Measurements from ENCODE around the gene C1orf35. TPM values are rescaled to one million over a fixed set of nuclear protein-coding genes. Genes with fewer than 3 reads are reported as not detected.

Gene C1orf35
- total RNA-seq, 6 experiments from 2014 or later = 3.4 to 6.3 (median 5.2) TPM

DNA sequence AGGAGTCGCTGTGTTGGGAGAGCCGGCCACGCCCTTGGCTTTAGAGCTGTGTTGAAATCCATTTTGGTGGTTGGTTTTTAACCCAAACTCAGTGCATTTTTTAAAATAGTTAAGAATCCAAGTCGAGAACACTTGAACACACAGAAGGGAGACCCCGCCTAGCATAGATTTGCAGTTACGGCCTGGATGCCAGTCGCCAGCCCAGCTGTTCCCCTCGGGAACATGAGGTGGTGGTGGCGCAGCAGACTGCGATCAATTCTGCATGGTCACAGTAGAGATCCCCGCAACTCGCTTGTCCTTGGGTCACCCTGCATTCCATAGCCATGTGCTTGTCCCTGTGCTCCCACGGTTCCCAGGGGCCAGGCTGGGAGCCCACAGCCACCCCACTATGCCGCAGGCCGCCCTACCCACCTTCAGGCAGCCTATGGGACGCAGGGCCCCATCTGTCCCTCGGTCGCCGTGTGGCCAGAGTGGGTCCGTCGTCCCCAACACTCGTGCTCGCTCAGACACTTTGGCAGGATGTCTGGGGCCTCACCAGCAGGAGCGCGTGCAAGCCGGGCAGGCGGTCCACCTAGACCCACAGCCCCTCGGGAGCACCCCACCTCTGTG, 4.7 kb downstream of the C1orf35 start:
- intact Hi-C loops (cut with DNase I) = no loop called here
- Histone ChIP-seq H3K27me3 (no peaks in the 10 kb centered on the region), H3K36me3 (peaks cover 0 to 34% (median 17%) of the 10 kb centered on the region in 4 donors), H3K9me3 (peaks cover 0 to 4% (median 0%) of the 10 kb centered on the region in 4 donors), H3K4me3 (no peak overlapping the region), H3K4me1 (peaks cover 0 to 9% (median 0%) of the 10 kb centered on the region in 4 donors), H3K27ac (no peak overlapping the region)
- TF ChIP-seq POLR2A (IDR thresholded peaks at IDR 0.05) = no peak
- TF ChIP-seq, protein P1, sequence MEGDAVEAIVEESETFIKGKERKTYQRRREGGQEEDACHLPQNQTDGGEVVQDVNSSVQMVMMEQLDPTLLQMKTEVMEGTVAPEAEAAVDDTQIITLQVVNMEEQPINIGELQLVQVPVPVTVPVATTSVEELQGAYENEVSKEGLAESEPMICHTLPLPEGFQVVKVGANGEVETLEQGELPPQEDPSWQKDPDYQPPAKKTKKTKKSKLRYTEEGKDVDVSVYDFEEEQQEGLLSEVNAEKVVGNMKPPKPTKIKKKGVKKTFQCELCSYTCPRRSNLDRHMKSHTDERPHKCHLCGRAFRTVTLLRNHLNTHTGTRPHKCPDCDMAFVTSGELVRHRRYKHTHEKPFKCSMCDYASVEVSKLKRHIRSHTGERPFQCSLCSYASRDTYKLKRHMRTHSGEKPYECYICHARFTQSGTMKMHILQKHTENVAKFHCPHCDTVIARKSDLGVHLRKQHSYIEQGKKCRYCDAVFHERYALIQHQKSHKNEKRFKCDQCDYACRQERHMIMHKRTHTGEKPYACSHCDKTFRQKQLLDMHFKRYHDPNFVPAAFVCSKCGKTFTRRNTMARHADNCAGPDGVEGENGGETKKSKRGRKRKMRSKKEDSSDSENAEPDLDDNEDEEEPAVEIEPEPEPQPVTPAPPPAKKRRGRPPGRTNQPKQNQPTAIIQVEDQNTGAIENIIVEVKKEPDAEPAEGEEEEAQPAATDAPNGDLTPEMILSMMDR (IDR thresholded peaks at IDR 0.05) = no peak
- ATAC-seq (no peak), DNase-seq (no peak)
- WGBS (ENCODE audit: insufficient coverage, low coverage, low lambda C conversion rate, missing lambda C conversion rate) = 92% methylated on average over 10 of the region's 28 CpGs

DNA sequence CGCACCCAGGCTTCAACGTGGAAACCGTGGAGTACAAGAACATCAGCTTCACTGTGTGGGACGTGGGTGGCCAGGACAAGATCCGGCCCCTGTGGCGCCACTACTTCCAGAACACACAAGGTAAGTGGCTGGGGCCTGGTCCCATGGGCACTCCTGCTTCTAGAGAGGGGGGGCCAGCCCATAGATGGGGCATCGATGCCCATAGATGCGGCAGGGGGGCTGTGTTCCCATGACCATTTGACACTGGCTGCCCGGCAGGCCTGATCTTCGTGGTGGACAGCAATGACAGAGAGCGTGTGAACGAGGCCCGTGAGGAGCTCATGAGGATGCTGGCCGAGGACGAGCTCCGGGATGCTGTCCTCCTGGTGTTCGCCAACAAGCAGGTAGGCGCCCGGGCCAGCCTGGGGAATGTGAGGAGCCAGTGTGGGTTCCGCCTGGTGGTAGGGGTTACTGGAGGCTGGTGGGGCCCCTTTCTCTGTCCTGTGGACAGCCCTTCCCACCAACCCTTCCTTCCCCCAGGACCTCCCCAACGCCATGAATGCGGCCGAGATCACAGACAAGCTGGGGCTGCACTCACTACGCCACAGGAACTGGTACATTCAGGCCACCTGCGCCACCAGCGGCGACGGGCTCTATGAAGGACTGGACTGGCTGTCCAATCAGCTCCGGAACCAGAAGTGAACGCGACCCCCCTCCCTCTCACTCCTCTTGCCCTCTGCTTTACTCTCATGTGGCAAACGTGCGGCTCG, 5.6 kb downstream of the C1orf35 start:
- peaks cover 0 to 8% (median 0%) of the 10 kb centered on the region in 4 donors for H3K4me1 ChIP-seq
- H3K36me3 ChIP-seq = peaks cover 0 to 34% (median 17%) of the 10 kb centered on the region in 4 donors
- H3K4me3 ChIP-seq = no peak overlapping the region
- no peak overlapping the region for H3K27ac ChIP-seq
- intact Hi-C loops (cut with DNase I) = no loop called here
- WGBS (ENCODE audit: insufficient coverage, low coverage, low lambda C conversion rate, missing lambda C conversion rate) = 88% methylated on average over 13 of the region's 34 CpGs
- TF ChIP-seq, protein P1 (IDR thresholded peaks at IDR 0.05) = no peak
- no peak for TF ChIP-seq POLR2A (IDR thresholded peaks at IDR 0.05)
- peaks cover 0 to 4% (median 0%) of the 10 kb centered on the region in 4 donors for H3K9me3 ChIP-seq
- no peaks in the 10 kb centered on the region for H3K27me3 ChIP-seq
- DNase-seq (peak in 1 of 3 donors; percentile 21), ATAC-seq (no peak)

DNA sequence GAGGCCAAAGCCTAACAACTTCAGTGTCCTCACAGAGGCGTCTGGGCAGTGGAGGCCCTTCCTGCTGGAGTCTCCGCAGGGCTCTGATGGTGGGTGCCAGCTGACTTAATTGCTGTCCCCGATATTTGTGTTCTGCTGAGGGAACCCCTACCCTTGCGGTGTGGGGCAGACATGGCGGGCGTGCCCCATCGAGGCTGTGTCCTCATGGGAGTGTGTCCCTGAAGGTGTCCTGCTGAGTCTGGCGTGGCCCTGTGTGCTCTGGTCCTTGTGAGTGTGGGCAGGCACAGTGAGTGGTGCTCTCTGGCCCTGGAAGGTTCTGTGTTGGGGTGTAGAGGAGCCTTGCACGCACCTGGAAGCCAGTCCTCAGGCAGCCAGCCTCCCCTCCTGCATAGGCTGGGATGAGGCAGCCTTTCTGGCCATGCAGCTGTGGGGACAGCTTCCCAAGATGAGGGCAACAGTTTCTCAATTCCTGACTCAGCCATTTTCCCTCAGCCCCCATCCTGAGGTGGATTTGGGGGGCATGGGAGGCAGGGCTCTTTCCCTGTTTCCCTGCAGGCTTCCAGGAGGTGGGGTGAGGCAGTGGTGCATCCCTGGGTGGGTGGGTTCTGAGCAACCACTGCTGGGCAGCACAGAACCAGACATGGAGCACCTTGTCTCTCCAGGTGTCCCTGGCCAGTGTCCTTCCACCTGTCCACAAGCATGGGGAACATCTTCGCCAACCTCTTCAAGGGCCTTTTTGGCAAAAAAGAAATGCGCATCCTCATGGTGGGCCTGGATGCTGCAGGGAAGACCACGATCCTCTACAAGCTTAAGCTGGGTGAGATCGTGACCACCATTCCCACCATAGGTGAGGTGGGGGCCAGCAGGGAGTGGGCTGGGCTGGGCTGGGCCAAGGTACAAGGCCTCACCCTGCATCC, 6.5 kb downstream of the C1orf35 start:
- peaks cover 0 to 4% (median 0%) of the 10 kb centered on the region in 4 donors for H3K9me3 ChIP-seq
- ATAC-seq = no peak
- no peak overlapping the region for H3K27ac ChIP-seq
- WGBS (ENCODE audit: insufficient coverage, low coverage, low lambda C conversion rate, missing lambda C conversion rate) = no CpG with 5 or more reads among the region's 13 CpGs
- H3K27me3 ChIP-seq = no peaks in the 10 kb centered on the region
- H3K4me3 ChIP-seq = no peak overlapping the region
- peak in 1 of 3 donors; percentile 14 for DNase-seq
- peaks cover 0 to 7% (median under 1%) of the 10 kb centered on the region in 4 donors for H3K4me1 ChIP-seq
- TF ChIP-seq POLR2A (IDR thresholded peaks at IDR 0.05) = no peak
- TF ChIP-seq, protein P1 (IDR thresholded peaks at IDR 0.05) = no peak
- intact Hi-C loops (cut with DNase I) = no loop called here
- H3K36me3 ChIP-seq = peaks cover 0 to 34% (median 17%) of the 10 kb centered on the region in 4 donors

DNA sequence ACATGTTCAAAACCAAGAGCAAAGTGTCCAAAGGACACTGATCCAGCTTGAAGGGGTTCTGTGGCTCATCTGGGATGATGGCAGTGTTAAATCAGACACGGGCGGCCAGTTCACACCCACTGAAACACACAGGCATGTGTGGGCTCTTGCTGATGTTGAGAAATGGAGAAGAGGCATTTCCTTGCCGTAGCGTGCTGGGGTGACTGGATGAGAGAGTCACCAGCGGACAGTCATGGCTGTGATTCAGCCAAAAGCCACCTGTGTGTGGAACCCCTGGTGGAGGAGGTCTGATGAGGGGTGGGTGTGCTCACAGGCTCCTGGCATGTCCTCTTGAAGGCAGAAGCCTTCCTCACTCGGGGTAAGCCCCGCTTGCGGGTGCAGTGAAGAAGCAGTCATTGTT, 7.2 kb downstream of the C1orf35 start:
- no peak overlapping the region for H3K4me3 ChIP-seq
- H3K9me3 ChIP-seq = peaks cover 0 to 4% (median 0%) of the 10 kb centered on the region in 4 donors
- no peaks in the 10 kb centered on the region for H3K27me3 ChIP-seq
- 87% methylated on average over 3 of the region's 8 CpGs for WGBS (ENCODE audit: insufficient coverage, low coverage, low lambda C conversion rate, missing lambda C conversion rate)
- H3K4me1 ChIP-seq = peaks cover 0 to 9% (median under 1%) of the 10 kb centered on the region in 4 donors
- no peak overlapping the region for H3K27ac ChIP-seq
- TF ChIP-seq POLR2A (IDR thresholded peaks at IDR 0.05) = no peak
- TF ChIP-seq, protein P1 (IDR thresholded peaks at IDR 0.05) = no peak
- intact Hi-C loops (cut with DNase I) = no loop called here
- ATAC-seq (no peak), DNase-seq (no peak)
- H3K36me3 ChIP-seq = peaks cover 0 to 34% (median 17%) of the 10 kb centered on the region in 4 donors
